GM23338 (cell line): Measurements from ENCODE around the gene ATL2. TPM values are rescaled to one million over a fixed set of nuclear protein-coding genes. Genes with fewer than 3 reads are reported as not detected.

Experiments
- ATAC-seq: fragments of 200-7000 bp; cut with Tn5 transposase; 3 replicates; pipeline ENCODE4 v1.9.1; 2020
- DNase-seq: peaks from one replicate; pipeline ENCODE4 v3.0.0-alpha.2; 2015; ENCODE audit warnings: low spot score
- H2AFZ ChIP-seq: fragments of 200-600 bp; sonication (generic); 2 replicates; pipeline ENCODE4 v1.8.0; 2016; ENCODE audit warnings: antibody characterized with exemption, mild to moderate bottlenecking, moderate library complexity
- H3F3A ChIP-seq: fragments of 200-600 bp; sonication (generic); replicated peaks from 2 replicates; pipeline ENCODE4 v1.8.0; 2017; ENCODE audit warnings: antibody characterized with exemption, mixed run types, low read depth
- H3K27ac ChIP-seq: fragments of 200-600 bp; sonication (generic); 2 replicates; pipeline ENCODE4 v1.6.1; 2016; ENCODE audit warnings: low read depth
- H3K27me3 ChIP-seq: fragments of 200-600 bp; sonication (generic); 2 replicates; pipeline ENCODE4 v1.8.0; 2016; ENCODE audit warnings: mild to moderate bottlenecking, mixed run types, moderate library complexity; ENCODE audit not compliant: insufficient read depth
- H3K36me3 ChIP-seq: fragments of 200-600 bp; sonication (generic); 2 replicates; pipeline ENCODE4 v1.8.0; 2016; ENCODE audit warnings: mild to moderate bottlenecking; ENCODE audit not compliant: insufficient read depth
- H3K4me1 ChIP-seq: fragments of 200-600 bp; sonication (generic); 2 replicates; pipeline ENCODE4 v1.8.0; 2016; ENCODE audit warnings: mild to moderate bottlenecking, moderate library complexity; ENCODE audit not compliant: insufficient read depth
- H3K4me2 ChIP-seq: fragments of 200-600 bp; sonication (generic); 2 replicates; pipeline ENCODE4 v1.7.1; 2017; ENCODE audit warnings: mixed run types
- H3K4me3 ChIP-seq: fragments of 200-600 bp; sonication (generic); 2 replicates; pipeline ENCODE4 v1.6.1; 2016; ENCODE audit warnings: mixed run types
- H3K79me2 ChIP-seq: fragments of 200-600 bp; sonication (generic); replicated peaks from 2 replicates; pipeline ENCODE4 v1.8.0; 2017; ENCODE audit warnings: mild to moderate bottlenecking; ENCODE audit not compliant: insufficient read depth
- H3K9me2 ChIP-seq: fragments of 200-600 bp; sonication (generic); 2 replicates; pipeline ENCODE4 v1.8.0; 2017; ENCODE audit not compliant: insufficient read depth
- H4K20me1 ChIP-seq: fragments of 200-600 bp; sonication (generic); replicated peaks from 2 replicates; pipeline ENCODE4 v1.8.0; 2017; ENCODE audit warnings: mild to moderate bottlenecking; ENCODE audit not compliant: insufficient read depth
- H3K27ac Mint-ChIP-seq: 2 replicates; pipeline ENCODE4 v1.8.0; 2020; ENCODE audit warnings: inconsistent platforms, mild to moderate bottlenecking, moderate library complexity, mixed read lengths
- H3K27me3 Mint-ChIP-seq: 3 replicates; pipeline ENCODE4 v1.8.0; 2022; ENCODE audit warnings: low read depth, mild to moderate bottlenecking, moderate library complexity, mixed read lengths, inconsistent platforms; ENCODE audit not compliant: insufficient read depth, poor library complexity
- H3K36me3 Mint-ChIP-seq: 3 replicates; pipeline ENCODE4 v1.8.0; 2021; ENCODE audit warnings: low read depth, mild to moderate bottlenecking, inconsistent platforms, moderate library complexity, mixed read lengths
- H3K4me1 Mint-ChIP-seq: 3 replicates; pipeline ENCODE4 v1.8.0; 2020; ENCODE audit warnings: mild to moderate bottlenecking, inconsistent platforms, mixed read lengths
- H3K4me3 Mint-ChIP-seq: 3 replicates; pipeline ENCODE4 v1.8.0; 2021; ENCODE audit warnings: moderate library complexity, mild to moderate bottlenecking, inconsistent platforms, mixed read lengths
- H3K9me3 Mint-ChIP-seq: 3 replicates; pipeline ENCODE4 v1.8.0; 2020; ENCODE audit warnings: moderate library complexity, mild to moderate bottlenecking, inconsistent platforms, mixed read lengths
- CREB1 ChIP-seq: fragments of 250-450 bp; sonication (Bioruptor Pico); IDR thresholded peaks from 2 replicates; pipeline ENCODE4 v1.5.0; 2020; ENCODE audit warnings: low read depth, mild to moderate bottlenecking, moderate library complexity
- EZH2 ChIP-seq: fragments of 200-600 bp; sonication (generic); IDR thresholded peaks from one replicate; pipeline ENCODE4 v1.8.0; 2017; ENCODE audit warnings: antibody characterized with exemption, mild to moderate bottlenecking, low read depth; ENCODE audit not compliant: unreplicated experiment
- JUNB ChIP-seq: IDR thresholded peaks from one replicate; pipeline ENCODE4 v1.6.1; 2016; ENCODE audit warnings: antibody characterized with exemption; ENCODE audit not compliant: unreplicated experiment
- NANOG ChIP-seq: IDR thresholded peaks from 2 replicates; pipeline ENCODE4 v1.6.1; 2016; ENCODE audit warnings: antibody characterized with exemption, borderline replicate concordance
- POLR2AphosphoS5 ChIP-seq: IDR thresholded peaks from 2 replicates; pipeline ENCODE4 v1.6.1; 2016; ENCODE audit warnings: antibody characterized with exemption, low read depth
- ZNF114 ChIP-seq: fragments of 250-450 bp; sonication (Bioruptor Pico); IDR thresholded peaks from 2 replicates; pipeline ENCODE4 v1.5.0; 2020; ENCODE audit warnings: mild to moderate bottlenecking, moderate library complexity
- ZNF331 ChIP-seq: fragments of 250-450 bp; sonication (Bioruptor Pico); IDR thresholded peaks from 2 replicates; pipeline ENCODE4 v1.5.0; 2020; ENCODE audit warnings: low read depth, mild to moderate bottlenecking, moderate library complexity
- polyA plus RNA-seq: library from polyadenylated mRNA; unstranded; fragments of >200 nt; fragmentation: Nextera tagmentation; extraction: Ambion mirVana; gene quantifications from 2 replicates; pipeline ENCODE4 v1.2.1, GENCODE V29; 2016
- total RNA-seq: library from RNA; depleted of rRNA; stranded (reverse); fragments of >200 nt; shearing (Covaris generic); gene quantifications from 2 replicates; pipeline ENCODE4 v1.2.3, GENCODE V29; 2014
- TF ChIP-seq, protein P1 (sequence below): IDR thresholded peaks from one replicate; pipeline ENCODE4 v1.6.1; 2018; ENCODE audit warnings: antibody characterized with exemption; ENCODE audit not compliant: unreplicated experiment
- TF ChIP-seq, protein P2 (sequence below), 2 experiments: fragments of 200-600 bp in 1 of 2; sonication (generic) in 1 of 2; conservative IDR thresholded peaks; 2 replicates each; pipeline versions ENCODE4 v1.5.1 to v1.6.1; 2016 to 2017; ENCODE audit warnings: antibody characterized with exemption in 2 of 2, low read depth in 2 of 2, mild to moderate bottlenecking in 2 of 2, moderate library complexity in 1 of 2
- TF ChIP-seq, protein P3 (sequence below): fragments of 250-450 bp; sonication (Bioruptor Pico); IDR thresholded peaks from 2 replicates; pipeline ENCODE4 v1.5.0; 2020; ENCODE audit warnings: mild to moderate bottlenecking, moderate library complexity

Gene ATL2
- total and polyA plus RNA-seq, 2 experiments from 2014 or later = 30.2 to 140 TPM

DNA sequence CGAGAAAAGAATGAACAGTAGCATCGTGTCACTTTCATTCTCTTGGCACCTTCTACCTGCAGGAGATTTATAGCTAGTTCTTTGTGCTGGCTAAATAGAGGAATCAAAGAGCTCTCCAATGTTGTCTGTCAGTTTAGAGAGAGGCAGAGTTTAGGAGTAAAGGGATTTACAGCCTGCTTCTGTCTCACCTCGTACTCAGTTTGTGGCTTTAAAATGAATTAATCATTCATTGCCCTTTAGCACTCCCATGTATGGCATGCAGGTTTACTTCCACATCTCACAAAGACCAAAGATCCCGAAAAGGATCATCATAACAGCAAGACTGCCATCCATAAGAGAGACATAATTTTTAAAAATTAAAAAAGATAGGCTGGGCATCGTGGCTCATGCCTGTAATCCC is 42.4 kb upstream of the ATL2 start:
- H3K27me3 Mint-ChIP-seq = peaks cover 5% of the 10 kb centered on the region
- H3K79me2 ChIP-seq = no peaks in the 10 kb centered on the region
- DNase-seq (no peak), ATAC-seq (no peak)
- H3K27me3 ChIP-seq = no peaks in the 10 kb centered on the region
- H3K4me1 ChIP-seq = no peaks in the 10 kb centered on the region
- H4K20me1 ChIP-seq = no peaks in the 10 kb centered on the region
- no peak overlapping the region for H3K4me3 ChIP-seq
- TF ChIP-seq, protein P1, sequence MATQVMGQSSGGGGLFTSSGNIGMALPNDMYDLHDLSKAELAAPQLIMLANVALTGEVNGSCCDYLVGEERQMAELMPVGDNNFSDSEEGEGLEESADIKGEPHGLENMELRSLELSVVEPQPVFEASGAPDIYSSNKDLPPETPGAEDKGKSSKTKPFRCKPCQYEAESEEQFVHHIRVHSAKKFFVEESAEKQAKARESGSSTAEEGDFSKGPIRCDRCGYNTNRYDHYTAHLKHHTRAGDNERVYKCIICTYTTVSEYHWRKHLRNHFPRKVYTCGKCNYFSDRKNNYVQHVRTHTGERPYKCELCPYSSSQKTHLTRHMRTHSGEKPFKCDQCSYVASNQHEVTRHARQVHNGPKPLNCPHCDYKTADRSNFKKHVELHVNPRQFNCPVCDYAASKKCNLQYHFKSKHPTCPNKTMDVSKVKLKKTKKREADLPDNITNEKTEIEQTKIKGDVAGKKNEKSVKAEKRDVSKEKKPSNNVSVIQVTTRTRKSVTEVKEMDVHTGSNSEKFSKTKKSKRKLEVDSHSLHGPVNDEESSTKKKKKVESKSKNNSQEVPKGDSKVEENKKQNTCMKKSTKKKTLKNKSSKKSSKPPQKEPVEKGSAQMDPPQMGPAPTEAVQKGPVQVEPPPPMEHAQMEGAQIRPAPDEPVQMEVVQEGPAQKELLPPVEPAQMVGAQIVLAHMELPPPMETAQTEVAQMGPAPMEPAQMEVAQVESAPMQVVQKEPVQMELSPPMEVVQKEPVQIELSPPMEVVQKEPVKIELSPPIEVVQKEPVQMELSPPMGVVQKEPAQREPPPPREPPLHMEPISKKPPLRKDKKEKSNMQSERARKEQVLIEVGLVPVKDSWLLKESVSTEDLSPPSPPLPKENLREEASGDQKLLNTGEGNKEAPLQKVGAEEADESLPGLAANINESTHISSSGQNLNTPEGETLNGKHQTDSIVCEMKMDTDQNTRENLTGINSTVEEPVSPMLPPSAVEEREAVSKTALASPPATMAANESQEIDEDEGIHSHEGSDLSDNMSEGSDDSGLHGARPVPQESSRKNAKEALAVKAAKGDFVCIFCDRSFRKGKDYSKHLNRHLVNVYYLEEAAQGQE = no peak
- no peak for TF ChIP-seq NANOG
- TF ChIP-seq JUNB = no peak
- TF ChIP-seq ZNF114 (CRISPR knock-in tag) = no peak
- no peak for TF ChIP-seq CREB1 (CRISPR knock-in tag)
- TF ChIP-seq, protein P2, sequence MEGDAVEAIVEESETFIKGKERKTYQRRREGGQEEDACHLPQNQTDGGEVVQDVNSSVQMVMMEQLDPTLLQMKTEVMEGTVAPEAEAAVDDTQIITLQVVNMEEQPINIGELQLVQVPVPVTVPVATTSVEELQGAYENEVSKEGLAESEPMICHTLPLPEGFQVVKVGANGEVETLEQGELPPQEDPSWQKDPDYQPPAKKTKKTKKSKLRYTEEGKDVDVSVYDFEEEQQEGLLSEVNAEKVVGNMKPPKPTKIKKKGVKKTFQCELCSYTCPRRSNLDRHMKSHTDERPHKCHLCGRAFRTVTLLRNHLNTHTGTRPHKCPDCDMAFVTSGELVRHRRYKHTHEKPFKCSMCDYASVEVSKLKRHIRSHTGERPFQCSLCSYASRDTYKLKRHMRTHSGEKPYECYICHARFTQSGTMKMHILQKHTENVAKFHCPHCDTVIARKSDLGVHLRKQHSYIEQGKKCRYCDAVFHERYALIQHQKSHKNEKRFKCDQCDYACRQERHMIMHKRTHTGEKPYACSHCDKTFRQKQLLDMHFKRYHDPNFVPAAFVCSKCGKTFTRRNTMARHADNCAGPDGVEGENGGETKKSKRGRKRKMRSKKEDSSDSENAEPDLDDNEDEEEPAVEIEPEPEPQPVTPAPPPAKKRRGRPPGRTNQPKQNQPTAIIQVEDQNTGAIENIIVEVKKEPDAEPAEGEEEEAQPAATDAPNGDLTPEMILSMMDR (conservative IDR thresholded peaks at IDR 0.05; ENCODE audit: low read depth in 2 of 2) = no peak
- TF ChIP-seq, protein P3, sequence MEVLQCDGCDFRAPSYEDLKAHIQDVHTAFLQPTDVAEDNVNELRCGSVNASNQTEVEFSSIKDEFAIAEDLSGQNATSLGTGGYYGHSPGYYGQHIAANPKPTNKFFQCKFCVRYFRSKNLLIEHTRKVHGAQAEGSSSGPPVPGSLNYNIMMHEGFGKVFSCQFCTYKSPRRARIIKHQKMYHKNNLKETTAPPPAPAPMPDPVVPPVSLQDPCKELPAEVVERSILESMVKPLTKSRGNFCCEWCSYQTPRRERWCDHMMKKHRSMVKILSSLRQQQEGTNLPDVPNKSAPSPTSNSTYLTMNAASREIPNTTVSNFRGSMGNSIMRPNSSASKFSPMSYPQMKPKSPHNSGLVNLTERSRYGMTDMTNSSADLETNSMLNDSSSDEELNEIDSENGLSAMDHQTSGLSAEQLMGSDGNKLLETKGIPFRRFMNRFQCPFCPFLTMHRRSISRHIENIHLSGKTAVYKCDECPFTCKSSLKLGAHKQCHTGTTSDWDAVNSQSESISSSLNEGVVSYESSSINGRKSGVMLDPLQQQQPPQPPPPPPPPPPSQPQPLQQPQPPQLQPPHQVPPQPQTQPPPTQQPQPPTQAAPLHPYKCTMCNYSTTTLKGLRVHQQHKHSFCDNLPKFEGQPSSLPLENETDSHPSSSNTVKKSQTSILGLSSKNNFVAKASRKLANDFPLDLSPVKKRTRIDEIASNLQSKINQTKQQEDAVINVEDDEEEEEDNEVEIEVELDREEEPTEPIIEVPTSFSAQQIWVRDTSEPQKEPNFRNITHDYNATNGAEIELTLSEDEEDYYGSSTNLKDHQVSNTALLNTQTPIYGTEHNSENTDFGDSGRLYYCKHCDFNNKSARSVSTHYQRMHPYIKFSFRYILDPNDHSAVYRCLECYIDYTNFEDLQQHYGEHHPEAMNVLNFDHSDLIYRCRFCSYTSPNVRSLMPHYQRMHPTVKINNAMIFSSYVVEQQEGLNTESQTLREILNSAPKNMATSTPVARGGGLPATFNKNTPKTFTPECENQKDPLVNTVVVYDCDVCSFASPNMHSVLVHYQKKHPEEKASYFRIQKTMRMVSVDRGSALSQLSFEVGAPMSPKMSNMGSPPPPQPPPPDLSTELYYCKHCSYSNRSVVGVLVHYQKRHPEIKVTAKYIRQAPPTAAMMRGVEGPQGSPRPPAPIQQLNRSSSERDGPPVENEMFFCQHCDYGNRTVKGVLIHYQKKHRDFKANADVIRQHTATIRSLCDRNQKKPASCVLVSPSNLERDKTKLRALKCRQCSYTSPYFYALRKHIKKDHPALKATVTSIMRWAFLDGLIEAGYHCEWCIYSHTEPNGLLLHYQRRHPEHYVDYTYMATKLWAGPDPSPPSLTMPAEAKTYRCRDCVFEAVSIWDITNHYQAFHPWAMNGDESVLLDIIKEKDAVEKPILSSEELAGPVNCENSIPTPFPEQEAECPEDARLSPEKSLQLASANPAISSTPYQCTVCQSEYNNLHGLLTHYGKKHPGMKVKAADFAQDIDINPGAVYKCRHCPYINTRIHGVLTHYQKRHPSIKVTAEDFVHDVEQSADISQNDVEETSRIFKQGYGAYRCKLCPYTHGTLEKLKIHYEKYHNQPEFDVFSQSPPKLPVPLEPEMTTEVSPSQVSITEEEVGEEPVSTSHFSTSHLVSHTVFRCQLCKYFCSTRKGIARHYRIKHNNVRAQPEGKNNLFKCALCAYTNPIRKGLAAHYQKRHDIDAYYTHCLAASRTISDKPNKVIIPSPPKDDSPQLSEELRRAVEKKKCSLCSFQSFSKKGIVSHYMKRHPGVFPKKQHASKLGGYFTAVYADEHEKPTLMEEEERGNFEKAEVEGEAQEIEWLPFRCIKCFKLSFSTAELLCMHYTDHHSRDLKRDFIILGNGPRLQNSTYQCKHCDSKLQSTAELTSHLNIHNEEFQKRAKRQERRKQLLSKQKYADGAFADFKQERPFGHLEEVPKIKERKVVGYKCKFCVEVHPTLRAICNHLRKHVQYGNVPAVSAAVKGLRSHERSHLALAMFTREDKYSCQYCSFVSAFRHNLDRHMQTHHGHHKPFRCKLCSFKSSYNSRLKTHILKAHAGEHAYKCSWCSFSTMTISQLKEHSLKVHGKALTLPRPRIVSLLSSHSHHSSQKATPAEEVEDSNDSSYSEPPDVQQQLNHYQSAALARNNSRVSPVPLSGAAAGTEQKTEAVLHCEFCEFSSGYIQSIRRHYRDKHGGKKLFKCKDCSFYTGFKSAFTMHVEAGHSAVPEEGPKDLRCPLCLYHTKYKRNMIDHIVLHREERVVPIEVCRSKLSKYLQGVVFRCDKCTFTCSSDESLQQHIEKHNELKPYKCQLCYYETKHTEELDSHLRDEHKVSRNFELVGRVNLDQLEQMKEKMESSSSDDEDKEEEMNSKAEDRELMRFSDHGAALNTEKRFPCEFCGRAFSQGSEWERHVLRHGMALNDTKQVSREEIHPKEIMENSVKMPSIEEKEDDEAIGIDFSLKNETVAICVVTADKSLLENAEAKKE (CRISPR knock-in tag) = no peak
- no peak for TF ChIP-seq EZH2
- no peak for TF ChIP-seq POLR2AphosphoS5
- TF ChIP-seq ZNF331 = no peak
- peaks cover 5% of the 10 kb centered on the region; the same call in 2 of the 3 replicates for H3K9me3 Mint-ChIP-seq
- H3K27ac ChIP-seq = no peak overlapping the region
- H3K36me3 ChIP-seq = no peaks in the 10 kb centered on the region
- no peaks in the 10 kb centered on the region for H3K4me1 Mint-ChIP-seq
- H3K9me2 ChIP-seq = no peaks in the 10 kb centered on the region
- H3F3A ChIP-seq = no peaks in the 10 kb centered on the region
- H3K27ac Mint-ChIP-seq = no peak overlapping the region
- H3K36me3 Mint-ChIP-seq = peaks cover 3% of the 10 kb centered on the region; the same call in 2 of the 3 replicates
- H3K4me3 Mint-ChIP-seq = no peak overlapping the region
- H2AFZ ChIP-seq = no peak overlapping the region
- H3K4me2 ChIP-seq = no peak overlapping the region
